Measurements from ENCODE around the gene TNFSF11.

The TNFSF11 gene

GRCh38 chr13:42607546-42607945 is 33.6 kb downstream of the TNFSF11 start:
- in situ Hi-C loops (cut with HindIII; ENCODE audit: low sequenced_read_pairs), result loop anchor here (5.0 kb wide), 1 partner anchor 90 kb away; no protein-coding TSS in a partner anchor

DNA sequence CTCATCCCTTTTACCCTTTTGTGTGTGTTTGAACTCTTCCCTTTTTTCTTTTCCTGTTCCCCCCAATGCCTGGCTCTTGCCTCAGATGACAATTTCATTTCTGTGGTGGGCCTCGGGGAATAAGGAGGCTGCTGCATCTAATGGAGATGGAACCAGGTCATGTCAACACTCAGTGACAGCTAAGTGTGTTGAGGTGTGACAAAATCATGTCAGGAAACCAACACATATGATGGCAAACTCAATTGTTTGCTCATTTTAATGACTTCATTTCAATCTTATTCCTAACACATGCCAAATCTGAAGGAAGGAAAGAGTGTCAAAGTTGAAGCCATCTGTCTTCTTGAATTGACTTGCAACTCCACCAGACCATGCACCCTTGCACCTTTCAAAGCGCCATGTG is 36.7 kb downstream of the TNFSF11 start:
- in situ Hi-C loops (cut with HindIII; ENCODE audit: low sequenced_read_pairs), result no loop called here

DNA sequence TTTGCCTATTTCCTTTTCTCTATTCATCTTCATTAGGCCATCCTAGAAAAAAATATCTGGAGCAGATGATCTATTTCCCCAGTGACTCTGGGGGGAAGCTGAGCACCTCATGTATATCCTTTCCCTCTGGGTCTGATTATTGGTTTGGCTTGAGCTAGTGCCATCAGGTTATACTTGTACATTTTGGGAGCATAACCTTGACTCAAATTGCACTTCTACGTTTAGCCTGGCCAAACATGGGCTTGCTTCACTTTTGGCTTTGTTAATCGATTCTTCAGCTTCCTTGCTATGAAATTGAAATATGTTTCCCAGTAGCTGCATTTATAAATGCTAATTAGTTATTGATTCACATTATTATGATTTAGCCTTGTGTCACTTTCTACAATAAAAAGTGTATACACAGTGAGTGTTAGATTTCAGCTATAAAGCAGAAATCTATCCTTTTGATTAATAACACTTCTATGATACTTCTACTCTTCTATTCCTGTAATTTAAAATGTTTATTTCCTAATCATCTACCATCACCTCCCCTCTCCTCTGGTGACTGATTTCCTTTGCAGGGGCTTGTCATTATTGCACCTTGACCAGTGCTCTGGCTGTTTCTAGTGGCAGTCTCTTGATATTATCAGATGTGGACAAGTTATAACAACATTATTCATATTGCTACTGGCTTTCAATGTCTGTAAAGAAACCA is 37.3 kb downstream of the TNFSF11 start:
- in situ Hi-C loops (cut with HindIII; ENCODE audit: low sequenced_read_pairs), result no loop called here

DNA sequence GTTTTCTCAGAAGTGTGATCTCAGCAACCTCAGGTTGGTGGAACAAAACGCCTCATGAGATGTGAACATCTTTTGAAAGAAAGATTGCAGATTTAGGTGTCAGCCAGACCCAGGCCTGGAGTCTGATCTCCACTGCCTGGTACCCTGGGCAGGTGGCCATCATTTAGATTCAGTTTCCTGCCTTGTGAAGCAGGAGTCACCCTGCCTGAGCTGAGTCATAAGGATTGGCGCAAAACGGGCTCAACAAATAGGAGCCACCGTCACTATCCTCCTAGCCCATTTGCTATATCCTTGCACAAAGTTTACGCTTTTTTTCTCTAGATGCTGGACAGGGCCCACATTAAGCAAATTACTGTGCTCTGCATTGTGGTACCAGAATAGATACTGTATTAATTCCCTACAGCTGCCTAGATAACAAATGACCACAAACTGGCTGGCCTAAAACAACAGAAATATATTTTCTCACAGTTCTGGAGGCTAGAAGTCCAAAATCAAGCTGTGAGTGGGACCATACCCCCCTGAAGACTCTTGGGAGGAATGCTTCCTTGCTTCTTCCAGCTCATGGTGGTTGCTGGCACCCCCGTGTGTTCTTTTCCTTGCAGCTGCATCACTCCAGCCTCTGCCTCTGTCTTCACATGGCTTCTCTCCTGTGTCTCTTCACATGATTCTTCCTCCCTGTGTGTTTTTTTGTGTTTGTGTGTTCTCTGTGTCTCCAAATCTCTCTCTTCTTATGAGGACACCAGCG is 38.2 kb downstream of the TNFSF11 start:
- in situ Hi-C loops (cut with HindIII; ENCODE audit: low sequenced_read_pairs), result no loop called here

DNA sequence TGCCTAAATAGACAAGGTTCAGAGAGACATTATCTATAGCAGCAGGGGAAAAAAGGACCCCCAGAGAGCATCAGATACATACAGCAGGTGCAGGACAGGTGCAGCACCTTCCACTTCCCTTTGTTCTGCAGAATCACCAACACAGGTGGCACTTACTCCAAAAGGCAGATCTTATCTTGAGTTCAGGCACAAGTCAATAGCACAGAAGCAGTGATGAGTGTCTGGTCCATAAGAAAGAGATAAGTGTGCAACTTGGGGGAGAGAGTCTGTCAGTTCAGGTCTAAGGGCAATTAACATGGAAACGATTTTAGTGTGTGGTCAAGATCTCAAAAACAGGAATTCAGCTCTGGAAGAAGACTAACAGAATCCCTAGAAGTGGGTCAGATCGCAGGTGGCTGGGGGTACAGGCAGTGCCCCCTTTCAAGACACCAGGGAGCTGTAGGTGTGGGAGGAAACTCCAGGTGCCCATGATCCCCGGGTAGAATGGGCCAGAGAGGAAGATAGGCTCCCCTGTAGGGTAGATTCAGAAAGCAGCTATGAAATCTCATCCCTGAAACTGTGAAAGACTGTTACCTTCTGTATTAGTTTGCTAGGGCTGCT is 40.6 kb downstream of the TNFSF11 start:
- in situ Hi-C loops (cut with HindIII; ENCODE audit: low sequenced_read_pairs), result no loop called here

DNA sequence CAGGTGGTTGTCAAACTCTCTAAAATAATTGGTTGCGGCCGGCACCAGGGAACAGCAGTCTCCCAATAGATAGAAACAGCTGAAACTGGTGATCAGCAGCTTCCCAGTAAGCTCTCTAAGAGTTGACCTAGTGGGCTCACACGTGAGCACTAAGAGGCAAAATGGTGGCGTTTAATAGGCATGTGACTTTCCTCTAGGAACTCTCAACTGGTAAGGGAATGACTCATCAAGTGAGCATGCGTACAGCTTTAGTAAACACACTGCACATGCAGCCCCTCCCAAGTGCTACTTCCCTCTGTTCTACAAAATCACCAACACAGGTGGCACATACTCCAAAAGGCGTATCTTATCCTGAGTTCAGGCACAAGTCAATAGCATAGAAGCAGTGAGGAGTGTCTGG is 41.7 kb downstream of the TNFSF11 start:
- in situ Hi-C loops (cut with HindIII; ENCODE audit: low sequenced_read_pairs), result no loop called here

- in situ Hi-C loops (cut with HindIII; ENCODE audit: low sequenced_read_pairs), result no loop called here
Observed at GRCh38 chr13:42617221-42617620, 43.3 kb downstream of the TNFSF11 start.

DNA sequence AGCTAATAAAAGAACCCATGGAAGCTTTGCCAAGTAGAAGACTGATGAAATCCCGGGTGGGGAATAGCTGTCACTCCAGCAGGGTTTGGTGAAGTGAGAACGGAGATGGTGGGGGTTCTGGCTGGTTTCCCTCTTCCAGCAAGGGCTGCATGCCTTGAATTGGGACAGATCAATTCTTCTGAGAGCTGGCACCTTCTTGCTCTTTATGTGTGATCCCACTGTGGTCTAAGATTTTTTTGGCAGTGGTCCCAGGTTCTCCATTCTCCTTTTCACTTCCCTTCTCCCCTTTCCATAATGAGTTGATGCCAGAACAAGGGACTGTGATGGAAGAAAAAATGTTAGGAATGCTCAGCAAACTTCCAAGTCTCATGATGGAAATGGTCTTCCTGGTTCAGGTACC is 50.0 kb downstream of the TNFSF11 start:
- in situ Hi-C loops (cut with HindIII; ENCODE audit: low sequenced_read_pairs), result no loop called here

DNA sequence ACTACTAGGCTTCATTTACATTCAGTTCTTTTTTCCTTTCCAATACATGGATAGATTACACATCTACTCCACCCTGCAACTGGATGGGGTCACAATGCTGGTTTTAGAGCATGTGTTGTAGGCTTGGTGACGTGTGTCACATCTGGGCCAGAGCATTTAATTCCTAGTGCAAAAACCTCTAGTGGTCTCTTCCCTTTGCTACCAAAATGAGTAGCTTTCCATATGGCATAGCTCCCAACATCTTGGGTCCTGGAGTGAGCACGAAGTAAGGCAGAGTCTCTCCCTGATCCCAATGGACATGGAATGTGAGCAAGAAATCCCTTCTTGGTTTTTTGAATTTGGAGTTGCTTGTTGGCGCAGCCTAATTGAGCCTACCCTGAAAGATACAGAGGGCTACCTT is 51.7 kb downstream of the TNFSF11 start:
- in situ Hi-C loops (cut with HindIII; ENCODE audit: low sequenced_read_pairs), result no loop called here

GRCh38 chr13:42626176-42626860 is 52.4 kb downstream of the TNFSF11 start:
- in situ Hi-C loops (cut with HindIII; ENCODE audit: low sequenced_read_pairs), result no loop called here

GRCh38 chr13:42628666-42629065 is 54.7 kb downstream of the TNFSF11 start:
- in situ Hi-C loops (cut with HindIII; ENCODE audit: low sequenced_read_pairs), result no loop called here

DNA sequence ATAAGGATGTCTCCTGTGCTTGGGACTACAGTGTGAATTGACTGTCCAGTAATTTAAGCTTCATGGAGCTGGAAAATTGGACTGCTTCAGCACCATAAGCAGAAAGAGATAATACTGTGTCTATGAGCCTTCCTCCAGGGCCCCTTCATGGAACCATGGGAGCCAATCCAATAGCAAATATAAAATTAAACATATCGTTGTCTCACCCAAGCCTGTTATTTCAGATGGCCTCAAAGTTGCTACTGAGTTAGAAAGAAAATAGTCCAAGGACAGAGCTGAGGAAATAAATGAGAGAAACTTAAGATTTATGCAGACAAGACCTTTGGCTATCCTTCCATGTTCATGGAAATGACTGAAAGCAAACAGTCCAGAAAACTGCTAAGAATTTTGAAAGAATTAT is 57.2 kb downstream of the TNFSF11 start:
- in situ Hi-C loops (cut with HindIII; ENCODE audit: low sequenced_read_pairs), result no loop called here

DNA sequence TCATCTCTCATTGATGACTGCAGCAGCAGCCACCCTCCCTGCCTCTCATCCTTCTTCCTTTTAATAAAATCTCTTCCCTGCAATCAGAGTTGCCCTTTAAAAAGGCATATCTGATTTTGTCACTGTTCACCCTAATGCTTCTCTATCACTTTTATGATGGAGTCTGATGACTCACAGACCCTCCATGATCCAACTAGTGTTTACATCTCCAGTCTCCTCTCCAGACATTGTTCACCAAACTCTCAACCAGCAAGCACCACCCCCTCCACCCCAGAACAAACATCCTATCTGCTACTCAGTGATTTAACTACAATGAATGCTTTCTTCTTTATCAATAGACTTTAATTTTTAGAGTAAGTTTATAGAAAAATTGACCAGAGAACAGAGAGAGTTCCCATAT is 59.5 kb downstream of the TNFSF11 start:
- in situ Hi-C loops (cut with HindIII; ENCODE audit: low sequenced_read_pairs), result no loop called here

DNA sequence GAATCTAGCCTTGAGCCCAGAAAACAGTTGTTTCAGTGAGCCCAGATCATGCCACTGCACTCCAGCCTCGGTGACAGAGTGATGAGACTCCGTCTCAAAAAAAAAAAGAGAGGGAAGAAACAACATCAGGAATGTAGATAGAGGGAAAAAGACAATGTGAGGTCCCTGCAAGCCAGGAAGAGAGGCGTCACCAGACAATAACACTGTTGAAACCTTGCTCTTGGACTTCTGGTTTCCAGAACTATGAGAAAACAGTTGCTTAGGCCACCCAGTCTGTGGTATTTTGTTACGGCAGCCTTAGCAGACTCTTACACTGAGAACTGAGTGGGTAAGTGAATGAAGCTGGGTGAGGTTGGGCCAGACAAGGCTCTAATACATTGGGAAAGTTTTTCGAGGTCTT is 64.1 kb downstream of the TNFSF11 start:
- in situ Hi-C loops (cut with HindIII; ENCODE audit: low sequenced_read_pairs), result no loop called here

GRCh38 chr13:42638886-42639285 is 64.9 kb downstream of the TNFSF11 start:
- in situ Hi-C loops (cut with HindIII; ENCODE audit: low sequenced_read_pairs), result no loop called here

DNA sequence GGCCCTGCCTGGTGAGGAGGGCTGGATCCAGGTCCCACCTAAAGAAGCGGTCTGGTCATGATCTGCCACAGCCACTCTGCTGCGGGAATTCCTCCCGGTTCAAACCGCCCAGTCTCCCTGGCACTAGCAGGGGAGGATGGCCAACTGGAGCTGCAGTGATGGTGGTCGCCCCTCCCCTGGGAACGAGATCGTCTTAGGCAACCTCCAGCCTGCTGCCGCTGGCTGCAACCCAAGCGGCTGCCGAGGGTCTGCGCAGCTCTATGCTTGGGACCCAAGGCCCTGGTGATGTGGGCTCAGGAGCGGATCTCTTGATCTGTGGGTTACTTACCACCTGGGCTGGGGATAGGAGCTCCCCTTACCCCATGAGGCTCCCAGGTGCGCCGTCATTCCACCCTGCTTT is 69.1 kb downstream of the TNFSF11 start:
- in situ Hi-C loops (cut with HindIII; ENCODE audit: low sequenced_read_pairs), result no loop called here

GRCh38 chr13:42644841-42645240 is 70.9 kb downstream of the TNFSF11 start:
- in situ Hi-C loops (cut with HindIII; ENCODE audit: low sequenced_read_pairs), result no loop called here

GRCh38 chr13:42645717-42646116 is 71.8 kb downstream of the TNFSF11 start:
- in situ Hi-C loops (cut with HindIII; ENCODE audit: low sequenced_read_pairs), result no loop called here

GRCh38 chr13:42649141-42649540 is 75.2 kb downstream of the TNFSF11 start:
- in situ Hi-C loops (cut with HindIII; ENCODE audit: low sequenced_read_pairs), result no loop called here

GRCh38 chr13:42649831-42650230 is 75.9 kb downstream of the TNFSF11 start:
- in situ Hi-C loops (cut with HindIII; ENCODE audit: low sequenced_read_pairs), result no loop called here

DNA sequence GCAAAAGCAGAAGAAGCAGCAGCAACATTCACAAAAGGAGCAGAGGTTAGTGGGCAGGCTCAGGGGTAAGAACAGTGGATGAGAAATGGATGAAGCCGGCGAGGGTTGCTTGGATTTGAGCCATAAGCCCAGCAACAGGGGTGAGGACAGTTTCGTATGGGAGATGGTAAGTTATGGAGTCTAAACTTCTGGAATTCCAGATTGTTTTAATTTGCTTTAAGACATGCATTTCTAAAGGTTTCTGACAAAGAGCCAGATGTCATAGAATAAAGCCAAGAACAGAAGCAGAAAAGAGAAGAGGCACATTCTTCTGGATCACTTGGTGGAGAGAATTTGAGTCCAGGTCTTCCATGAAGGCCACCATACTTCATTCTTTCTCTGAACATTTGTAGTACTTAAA is 76.6 kb downstream of the TNFSF11 start:
- in situ Hi-C loops (cut with HindIII; ENCODE audit: low sequenced_read_pairs), result no loop called here
